Astrocyte of the spinal cord (primary cell): ENCODE data around the gene MACF1.
"Not testable (repeated sequence)": the region's sequence is repeated elsewhere in the genome, so short reads cannot be mapped to it uniquely, and the experiment has no call there.

Source experiments
- DNase-seq: peaks from one replicate; pipeline ENCODE4 v3.0.0; 2011; ENCODE audit warnings: low read depth, low spot score
- H3K4me3 ChIP-seq: 2 replicates; pipeline ENCODE4 v1.5.1; 2011; ENCODE audit warnings: low read depth, mild to moderate bottlenecking, low read length, moderate library complexity
- CTCF ChIP-seq: IDR thresholded peaks from 2 replicates; pipeline ENCODE4 v1.5.1; 2012; ENCODE audit warnings: low read depth, mild to moderate bottlenecking, low read length, inconsistent platforms
- in situ Hi-C: cut with HindIII; loops from 2 replicates; pipeline ENCODE4 v1.10.0; 2017; ENCODE audit warnings: low sequenced_read_pairs

The MACF1 gene

GRCh38 chr1:39489567-39490239 lies 285.2 kb downstream of the MACF1 start:
- DNase-seq = no peak
- no peak for TF ChIP-seq CTCF
- H3K4me3 ChIP-seq = no peak overlapping the region
- in situ Hi-C loops = no loop called here

GRCh38 chr1:39490596-39491145 lies 286.2 kb downstream of the MACF1 start:
- no peak for TF ChIP-seq CTCF
- no peak for DNase-seq
- in situ Hi-C loops = no loop called here
- no peak overlapping the region for H3K4me3 ChIP-seq

GRCh38 chr1:39491146-39491921 lies 286.8 kb downstream of the MACF1 start, which contains the start of gene BMP8A:
Gene BMP8A, plus strand, starts transcription at chr1:39491636. Its CDS starts 356 bp downstream, at chr1:39491992.
- in situ Hi-C loops = no loop called here
- no peak for TF ChIP-seq CTCF
- peak within 1 kb of the TSS; percentile 21 for H3K4me3 ChIP-seq
- DNase-seq = no peak

- H3K4me3 ChIP-seq, in situ Hi-C loops, DNase-seq: not testable (repeated sequence)
Measured at GRCh38 chr1:39492118-39493042, 287.9 kb downstream of the MACF1 start.

GRCh38 chr1:39493043-39493810 lies 288.7 kb downstream of the MACF1 start:
- DNase-seq, in situ Hi-C loops, H3K4me3 ChIP-seq: not testable (repeated sequence)

GRCh38 chr1:39494671-39495410 lies 290.3 kb downstream of the MACF1 start:
- DNase-seq = no peak
- in situ Hi-C loops = no loop called here
- no peak for TF ChIP-seq CTCF
- H3K4me3 ChIP-seq = no peak overlapping the region

- H3K4me3 ChIP-seq, DNase-seq, in situ Hi-C loops: not testable (repeated sequence)
Measured at GRCh38 chr1:39496520-39496919, 292.0 kb downstream of the MACF1 start.
